ENCODE measurements around the gene CDKAL1.
"Not testable (repeated sequence)": the region's sequence is repeated elsewhere in the genome, so short reads cannot be mapped to it uniquely, and the experiment has no call there.

CDKAL1 gene

GRCh38 chr6:20732896-20733295, 198.6 kb downstream of the CDKAL1 start:
- no peaks in the 10 kb centered on the region for H3K4me1 Mint-ChIP-seq (ENCODE audit: low read depth)
- no peak overlapping the region for H3K27ac Mint-ChIP-seq
- no peaks in the 10 kb centered on the region for H3K9me3 Mint-ChIP-seq
- peaks cover 6% of the 10 kb centered on the region for H3K36me3 Mint-ChIP-seq (ENCODE audit: low read depth)
- H3K4me3 Mint-ChIP-seq = no peak overlapping the region
- no peaks in the 10 kb centered on the region for H3K27me3 Mint-ChIP-seq
- intact Hi-C loops (cut with micrococcal nuclease) = no loop called here

DNA sequence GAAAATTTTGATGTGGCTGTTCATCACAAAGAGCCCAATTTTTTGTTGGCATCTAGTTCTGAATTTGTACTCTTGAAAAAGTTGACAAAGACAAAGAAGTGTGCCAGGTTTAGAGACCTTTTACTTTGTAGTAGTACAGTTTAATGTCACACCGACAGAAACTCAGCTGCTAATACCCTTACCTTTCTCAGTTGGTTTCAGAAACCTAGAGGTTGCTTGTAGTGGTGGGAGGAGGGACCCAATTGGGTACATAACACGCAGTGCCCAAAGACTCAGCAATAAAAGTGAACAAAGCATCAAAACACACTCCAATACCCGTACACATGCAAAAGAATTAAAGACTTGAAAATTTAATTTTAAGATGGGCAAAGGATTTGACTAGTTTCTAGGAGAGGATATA, 203.7 kb downstream of the CDKAL1 start:
- H3K4me3 Mint-ChIP-seq = no peak overlapping the region

DNA sequence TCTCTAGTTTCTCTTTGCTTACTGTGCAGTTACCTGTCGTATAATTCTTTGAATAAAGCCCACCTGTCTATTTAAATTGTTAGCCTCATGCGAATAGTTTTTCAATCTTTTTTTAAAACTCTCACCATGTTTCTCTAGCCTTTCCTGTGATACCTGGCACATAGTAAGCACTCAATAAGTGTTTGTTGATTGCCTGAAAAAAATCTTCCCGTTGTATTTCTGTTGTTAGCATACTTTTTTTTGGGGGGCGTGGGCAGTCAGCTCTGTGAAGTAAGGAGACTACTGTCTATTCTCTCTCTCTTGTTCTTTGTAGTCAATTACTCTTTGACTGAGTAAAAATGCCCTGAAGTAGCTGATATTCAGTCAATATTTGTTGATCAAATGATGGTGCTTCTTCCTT, 205.8 kb downstream of the CDKAL1 start:
- Mint-ChIP-seq H3K36me3 (ENCODE audit: low read depth) (peaks cover 25% of the 10 kb centered on the region), H3K4me1 (ENCODE audit: low read depth) (no peaks in the 10 kb centered on the region), H3K9me3 (peaks cover 6% of the 10 kb centered on the region), H3K27me3 (no peaks in the 10 kb centered on the region), H3K27ac (no peak overlapping the region), H3K4me3 (no peak overlapping the region)
- intact Hi-C loops (cut with micrococcal nuclease) = no loop called here

More for the DNA sequence above, 203.7 kb downstream of the CDKAL1 start:
- Mint-ChIP-seq H3K36me3 (ENCODE audit: low read depth) (peaks cover 25% of the 10 kb centered on the region), H3K4me1 (ENCODE audit: low read depth) (no peaks in the 10 kb centered on the region), H3K27ac (no peak overlapping the region), H3K9me3 (peaks cover 6% of the 10 kb centered on the region), H3K27me3 (no peaks in the 10 kb centered on the region)
- intact Hi-C loops (cut with micrococcal nuclease) = no loop called here

- H3K27ac Mint-ChIP-seq = no peak overlapping the region
- H3K4me1 Mint-ChIP-seq (ENCODE audit: low read depth) = no peaks in the 10 kb centered on the region
- intact Hi-C loops (cut with micrococcal nuclease) = no loop called here
- peaks cover 25% of the 10 kb centered on the region for H3K36me3 Mint-ChIP-seq (ENCODE audit: low read depth)
- H3K4me3 Mint-ChIP-seq = no peak overlapping the region
- no peaks in the 10 kb centered on the region for H3K27me3 Mint-ChIP-seq
- H3K9me3 Mint-ChIP-seq = peaks cover 6% of the 10 kb centered on the region
These were observed 206.5 kb downstream of the CDKAL1 start for GRCh38 chr6:20740727-20741126.

- peaks cover 6% of the 10 kb centered on the region for H3K9me3 Mint-ChIP-seq
- no peaks in the 10 kb centered on the region for H3K27me3 Mint-ChIP-seq
- H3K36me3 Mint-ChIP-seq (ENCODE audit: low read depth) = peaks cover 25% of the 10 kb centered on the region
- intact Hi-C loops (cut with micrococcal nuclease) = no loop called here
- no peak overlapping the region for H3K27ac Mint-ChIP-seq
- no peaks in the 10 kb centered on the region for H3K4me1 Mint-ChIP-seq (ENCODE audit: low read depth)
- no peak overlapping the region for H3K4me3 Mint-ChIP-seq
These were observed 207.2 kb downstream of the CDKAL1 start for GRCh38 chr6:20741490-20741889.

DNA sequence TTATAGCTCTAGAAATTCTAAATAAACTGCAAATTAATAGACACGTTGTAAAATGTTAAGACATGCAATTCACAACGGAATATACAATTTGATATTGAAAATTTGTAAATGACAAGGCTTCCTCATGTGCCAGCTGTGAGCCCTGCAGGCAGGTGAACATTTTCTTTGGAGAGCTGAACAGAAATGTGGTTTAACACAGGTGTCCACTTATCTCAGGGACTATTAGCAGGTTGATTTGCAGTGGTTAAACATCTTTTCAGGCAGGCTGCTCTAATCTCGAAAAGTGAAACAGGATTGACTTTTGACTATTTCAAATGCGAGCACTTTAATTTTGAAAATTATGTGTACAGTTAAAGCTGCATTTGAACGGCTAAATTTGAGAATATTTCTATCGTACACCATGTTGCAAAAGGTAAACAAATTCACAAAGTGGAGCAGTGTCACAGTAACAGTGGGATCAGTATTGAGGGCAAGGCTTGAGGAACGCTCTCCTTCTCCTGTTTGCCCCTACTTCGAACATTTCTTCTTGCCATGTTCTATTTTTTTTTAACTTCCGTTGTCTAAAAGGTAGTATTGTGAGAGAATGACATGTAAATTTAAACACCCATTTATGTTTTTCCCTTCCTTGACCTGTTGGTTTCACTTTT, 210.8 kb downstream of the CDKAL1 start:
- intact Hi-C loops (cut with micrococcal nuclease) = no loop called here
- peaks cover 19% of the 10 kb centered on the region for H3K36me3 Mint-ChIP-seq (ENCODE audit: low read depth)
- no peaks in the 10 kb centered on the region for H3K27me3 Mint-ChIP-seq
- no peak overlapping the region for H3K27ac Mint-ChIP-seq
- no peaks in the 10 kb centered on the region for H3K4me1 Mint-ChIP-seq (ENCODE audit: low read depth)
- no peak overlapping the region for H3K4me3 Mint-ChIP-seq
- H3K9me3 Mint-ChIP-seq = peaks cover 6% of the 10 kb centered on the region

DNA sequence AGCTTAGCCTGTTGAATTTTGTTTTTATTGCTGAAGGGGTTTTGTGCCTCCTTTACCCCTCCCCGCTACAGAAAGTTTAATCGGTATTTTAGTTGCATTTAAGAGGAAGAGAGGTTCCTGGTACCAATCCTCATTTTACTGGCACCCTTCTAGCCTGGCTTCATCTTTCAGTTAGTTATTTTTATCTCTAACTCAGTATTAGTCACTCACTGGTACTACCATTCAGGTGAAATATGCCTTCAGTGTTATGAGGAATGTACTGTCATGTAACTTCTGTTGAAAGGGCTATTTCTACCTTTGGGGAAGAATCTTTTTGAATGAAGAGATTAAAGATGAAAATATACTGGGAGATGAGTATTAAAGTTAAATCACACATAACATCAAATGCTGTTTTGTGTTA, 211.8 kb downstream of the CDKAL1 start:
- no peaks in the 10 kb centered on the region for H3K27me3 Mint-ChIP-seq
- no peak overlapping the region for H3K27ac Mint-ChIP-seq
- H3K4me1 Mint-ChIP-seq (ENCODE audit: low read depth) = no peaks in the 10 kb centered on the region
- H3K36me3 Mint-ChIP-seq (ENCODE audit: low read depth) = peaks cover 9% of the 10 kb centered on the region
- H3K9me3 Mint-ChIP-seq = peaks cover 6% of the 10 kb centered on the region
- intact Hi-C loops (cut with micrococcal nuclease) = no loop called here
- H3K4me3 Mint-ChIP-seq = no peak overlapping the region

DNA sequence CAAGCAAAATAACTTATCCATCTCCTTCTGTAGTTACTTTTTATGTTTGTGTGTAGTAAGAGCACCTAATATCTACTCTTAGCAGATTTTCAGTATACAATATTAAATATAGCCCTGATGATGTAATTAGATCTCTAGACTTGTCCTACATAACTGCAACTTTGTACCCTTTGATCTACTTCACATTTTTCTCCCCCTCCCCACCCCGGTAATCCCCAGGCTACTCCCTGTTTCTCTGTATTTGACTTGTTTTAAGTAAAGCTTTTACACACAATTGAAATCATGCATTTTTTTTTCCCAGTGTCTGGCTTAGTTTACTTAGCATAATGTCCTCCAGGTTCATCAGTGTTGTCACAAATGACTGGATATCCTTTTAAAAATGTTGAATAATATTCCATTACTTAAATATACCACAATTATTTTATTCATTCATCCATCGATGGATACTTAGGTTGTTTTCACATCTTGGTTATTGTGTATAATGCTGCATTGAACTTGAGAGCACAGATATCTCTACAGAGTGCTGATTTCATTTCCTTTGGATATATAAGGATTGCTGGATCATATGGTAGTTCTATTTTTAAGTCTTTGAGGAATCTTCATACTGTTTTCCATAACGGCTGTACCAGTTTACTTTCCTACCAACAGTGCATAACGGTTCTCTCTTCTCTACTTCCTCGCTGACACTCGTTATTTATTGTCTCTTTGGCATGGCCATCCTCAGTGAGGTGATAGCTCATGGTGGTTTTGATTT, 212.7 kb downstream of the CDKAL1 start:
- H3K36me3 Mint-ChIP-seq (ENCODE audit: low read depth) = no peaks in the 10 kb centered on the region
- no peaks in the 10 kb centered on the region for H3K27me3 Mint-ChIP-seq
- intact Hi-C loops (cut with micrococcal nuclease) = no loop called here
- H3K4me1 Mint-ChIP-seq (ENCODE audit: low read depth) = no peaks in the 10 kb centered on the region
- H3K4me3 Mint-ChIP-seq = no peak overlapping the region
- H3K9me3 Mint-ChIP-seq = no peaks in the 10 kb centered on the region
- H3K27ac Mint-ChIP-seq = no peak overlapping the region

- no peak overlapping the region for H3K27ac Mint-ChIP-seq
- H3K27me3 Mint-ChIP-seq = no peaks in the 10 kb centered on the region
- H3K36me3 Mint-ChIP-seq (ENCODE audit: low read depth) = no peaks in the 10 kb centered on the region
- H3K4me3 Mint-ChIP-seq = no peak overlapping the region
- intact Hi-C loops (cut with micrococcal nuclease) = no loop called here
- no peaks in the 10 kb centered on the region for H3K4me1 Mint-ChIP-seq (ENCODE audit: low read depth)
- no peaks in the 10 kb centered on the region for H3K9me3 Mint-ChIP-seq
These were observed 213.7 kb downstream of the CDKAL1 start for GRCh38 chr6:20747991-20748390.

- Mint-ChIP-seq H3K9me3 (peaks cover 18% of the 10 kb centered on the region), H3K4me1 (ENCODE audit: low read depth) (no peaks in the 10 kb centered on the region), H3K27ac (no peak overlapping the region), H3K27me3 (no peaks in the 10 kb centered on the region), H3K4me3 (no peak overlapping the region), H3K36me3 (ENCODE audit: low read depth) (peaks cover under 1% of the 10 kb centered on the region)
- intact Hi-C loops (cut with micrococcal nuclease) = no loop called here
These were observed 217.2 kb downstream of the CDKAL1 start for GRCh38 chr6:20751293-20751935.

DNA sequence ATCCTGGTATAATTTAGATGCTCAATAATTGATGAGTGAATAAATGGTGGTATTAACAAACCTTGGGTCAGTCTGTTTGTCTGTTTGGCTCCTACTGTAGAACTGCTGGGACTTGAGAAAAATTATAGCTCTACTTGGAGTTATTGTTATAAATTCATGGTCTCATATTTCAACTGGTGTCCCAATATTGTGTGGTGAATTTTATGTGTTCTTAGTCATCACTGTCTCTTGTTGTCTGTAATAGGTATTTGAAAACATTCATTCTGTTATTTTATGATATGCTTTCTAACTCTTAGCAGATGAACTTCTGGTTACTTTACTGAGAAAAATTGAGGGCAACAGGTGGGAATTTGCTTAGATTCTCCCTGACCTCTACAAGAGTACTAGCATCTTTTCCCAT, 221.4 kb downstream of the CDKAL1 start:
- Mint-ChIP-seq H3K9me3 (peaks cover 23% of the 10 kb centered on the region), H3K27ac (no peak overlapping the region), H3K4me3 (no peak overlapping the region), H3K36me3 (ENCODE audit: low read depth) (peaks cover 15% of the 10 kb centered on the region), H3K4me1 (ENCODE audit: low read depth) (no peaks in the 10 kb centered on the region), H3K27me3 (no peaks in the 10 kb centered on the region)
- intact Hi-C loops (cut with micrococcal nuclease) = no loop called here

DNA sequence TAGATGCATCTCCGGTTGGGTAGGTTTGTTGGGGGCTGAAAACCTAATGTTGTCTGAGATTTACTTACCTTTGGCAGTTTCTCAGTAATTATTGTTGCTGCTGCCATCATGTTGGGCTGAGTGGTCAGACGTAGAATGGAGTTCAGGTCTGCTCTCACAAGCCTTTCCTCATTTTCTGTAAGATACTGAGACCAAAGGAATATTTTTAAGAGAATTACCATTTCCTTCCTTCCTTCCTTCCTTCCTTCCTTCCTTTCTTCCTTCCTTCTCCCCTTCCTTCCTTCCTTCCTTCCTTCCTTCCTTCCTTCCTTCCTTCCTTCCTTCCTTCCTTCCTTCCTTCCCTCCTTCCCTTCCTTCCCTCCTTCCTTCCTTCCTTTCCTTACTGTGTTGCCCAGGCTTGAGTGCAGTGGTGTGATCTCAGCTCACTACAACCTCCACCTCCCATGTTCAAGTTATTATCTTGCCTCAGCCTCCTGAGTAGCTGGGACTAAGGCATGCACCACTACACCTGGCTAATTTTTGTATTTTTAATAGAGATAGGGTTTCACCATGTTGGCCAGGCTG, 222.4 kb downstream of the CDKAL1 start:
- H3K4me1 Mint-ChIP-seq (ENCODE audit: low read depth); H3K4me3 Mint-ChIP-seq; H3K27me3 Mint-ChIP-seq; H3K27ac Mint-ChIP-seq; intact Hi-C loops (cut with micrococcal nuclease): not testable (repeated sequence)
- H3K9me3 Mint-ChIP-seq = peaks cover 23% of the 10 kb centered on the region
- peaks cover 15% of the 10 kb centered on the region for H3K36me3 Mint-ChIP-seq (ENCODE audit: low read depth)

DNA sequence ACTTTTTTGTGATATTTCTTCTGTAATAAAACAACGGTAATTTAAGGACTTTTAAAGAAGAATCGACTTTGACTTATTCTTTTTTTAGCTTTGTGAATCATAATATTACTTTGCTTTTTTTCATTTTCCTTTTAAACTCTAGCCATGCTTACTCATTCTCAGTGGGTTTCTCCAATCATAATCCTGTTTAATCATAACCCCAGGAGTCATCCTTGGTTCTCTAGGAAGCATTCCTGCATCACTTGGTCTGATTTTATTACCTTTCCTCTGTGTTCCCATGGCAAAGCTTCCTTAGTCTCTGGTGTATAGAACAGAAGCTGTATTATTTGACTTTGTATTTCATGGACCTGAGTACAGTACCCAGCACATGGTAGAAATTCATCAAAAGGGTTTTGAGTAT, 223.5 kb downstream of the CDKAL1 start:
- Mint-ChIP-seq H3K4me1 (ENCODE audit: low read depth) (no peaks in the 10 kb centered on the region), H3K4me3 (no peak overlapping the region), H3K27me3 (no peaks in the 10 kb centered on the region), H3K9me3 (peaks cover 23% of the 10 kb centered on the region), H3K27ac (no peak overlapping the region), H3K36me3 (ENCODE audit: low read depth) (peaks cover 15% of the 10 kb centered on the region)
- intact Hi-C loops (cut with micrococcal nuclease) = no loop called here

DNA sequence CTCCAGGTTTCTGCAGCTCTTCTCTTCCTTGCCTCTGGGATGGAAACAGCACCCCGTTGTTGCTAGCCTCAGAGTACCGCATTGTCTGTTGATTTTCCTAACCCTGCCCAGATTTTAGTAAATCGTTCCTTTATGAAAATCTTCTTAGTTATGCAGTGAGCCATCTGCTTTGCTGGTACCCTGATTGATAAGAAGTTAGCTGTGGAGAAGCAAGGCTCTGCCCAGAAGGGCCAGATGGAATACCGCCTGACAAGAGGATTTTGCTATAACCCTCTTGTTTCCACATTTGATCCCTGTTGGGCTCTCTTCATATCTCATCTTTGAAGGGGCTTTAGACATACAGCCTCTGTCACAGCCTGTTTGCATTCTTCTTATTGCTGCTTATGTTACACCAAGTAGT, 229.0 kb downstream of the CDKAL1 start:
- no peak overlapping the region for H3K27ac Mint-ChIP-seq
- intact Hi-C loops (cut with micrococcal nuclease) = no loop called here
- H3K36me3 Mint-ChIP-seq (ENCODE audit: low read depth) = peaks cover 7% of the 10 kb centered on the region
- no peaks in the 10 kb centered on the region for H3K4me1 Mint-ChIP-seq (ENCODE audit: low read depth)
- no peak overlapping the region for H3K4me3 Mint-ChIP-seq
- no peaks in the 10 kb centered on the region for H3K27me3 Mint-ChIP-seq
- H3K9me3 Mint-ChIP-seq = no peaks in the 10 kb centered on the region

Measured in dendritic cell treated with granulocyte-macrophage colony-stimulating factor and Interleukin-4, amounts not matched to agents 40 ng/mL and 50 ng/mL, for 4 days (primary cell).